ENCODE data around the gene LRMDA.

Gene LRMDA

GRCh38 chr10:75505293-75505692, 73.9 kb downstream of the LRMDA start:
- TF ChIP-seq, protein P1, sequence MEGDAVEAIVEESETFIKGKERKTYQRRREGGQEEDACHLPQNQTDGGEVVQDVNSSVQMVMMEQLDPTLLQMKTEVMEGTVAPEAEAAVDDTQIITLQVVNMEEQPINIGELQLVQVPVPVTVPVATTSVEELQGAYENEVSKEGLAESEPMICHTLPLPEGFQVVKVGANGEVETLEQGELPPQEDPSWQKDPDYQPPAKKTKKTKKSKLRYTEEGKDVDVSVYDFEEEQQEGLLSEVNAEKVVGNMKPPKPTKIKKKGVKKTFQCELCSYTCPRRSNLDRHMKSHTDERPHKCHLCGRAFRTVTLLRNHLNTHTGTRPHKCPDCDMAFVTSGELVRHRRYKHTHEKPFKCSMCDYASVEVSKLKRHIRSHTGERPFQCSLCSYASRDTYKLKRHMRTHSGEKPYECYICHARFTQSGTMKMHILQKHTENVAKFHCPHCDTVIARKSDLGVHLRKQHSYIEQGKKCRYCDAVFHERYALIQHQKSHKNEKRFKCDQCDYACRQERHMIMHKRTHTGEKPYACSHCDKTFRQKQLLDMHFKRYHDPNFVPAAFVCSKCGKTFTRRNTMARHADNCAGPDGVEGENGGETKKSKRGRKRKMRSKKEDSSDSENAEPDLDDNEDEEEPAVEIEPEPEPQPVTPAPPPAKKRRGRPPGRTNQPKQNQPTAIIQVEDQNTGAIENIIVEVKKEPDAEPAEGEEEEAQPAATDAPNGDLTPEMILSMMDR (conservative IDR thresholded peaks at IDR 0.05; ENCODE audit: low read depth, low read length), result no peak

GRCh38 chr10:75505840-75506506, 74.5 kb downstream of the LRMDA start:
- no peak for DNase-seq (ENCODE audit: low read depth)
- no peak overlapping the region for H3K4me3 ChIP-seq (ENCODE audit: low read length)
- TF ChIP-seq, protein P1 (conservative IDR thresholded peaks at IDR 0.05; ENCODE audit: low read depth, low read length), result no peak

More at GRCh38 chr10:75505293-75505692, 73.9 kb downstream of the LRMDA start:
- no peak for DNase-seq (ENCODE audit: low read depth)
- H3K4me3 ChIP-seq (ENCODE audit: low read length), result no peak overlapping the region

- no peak for DNase-seq (ENCODE audit: low read depth)
- no peak overlapping the region for H3K4me3 ChIP-seq (ENCODE audit: low read length)
- TF ChIP-seq, protein P1 (conservative IDR thresholded peaks at IDR 0.05; ENCODE audit: low read depth, low read length), result no peak
Measured at GRCh38 chr10:75506930-75507329, 75.5 kb downstream of the LRMDA start.

- TF ChIP-seq, protein P1 (conservative IDR thresholded peaks at IDR 0.05; ENCODE audit: low read depth, low read length), result no peak
- H3K4me3 ChIP-seq (ENCODE audit: low read length), result no peak overlapping the region
- no peak for DNase-seq (ENCODE audit: low read depth)
Measured at GRCh38 chr10:75507469-75507868, 76.0 kb downstream of the LRMDA start.

- H3K4me3 ChIP-seq (ENCODE audit: low read length), result no peak overlapping the region
- TF ChIP-seq, protein P1 (conservative IDR thresholded peaks at IDR 0.05; ENCODE audit: low read depth, low read length), result no peak
- no peak for DNase-seq (ENCODE audit: low read depth)
Measured at GRCh38 chr10:75508239-75508813, 76.9 kb downstream of the LRMDA start.

GRCh38 chr10:75508814-75509306, 77.4 kb downstream of the LRMDA start:
- no peak for DNase-seq (ENCODE audit: low read depth)
- no peak overlapping the region for H3K4me3 ChIP-seq (ENCODE audit: low read length)
- TF ChIP-seq, protein P1 (conservative IDR thresholded peaks at IDR 0.05; ENCODE audit: low read depth, low read length), result no peak

GRCh38 chr10:75509706-75510105, 78.3 kb downstream of the LRMDA start:
- TF ChIP-seq, protein P1 (conservative IDR thresholded peaks at IDR 0.05; ENCODE audit: low read depth, low read length), result no peak
- H3K4me3 ChIP-seq (ENCODE audit: low read length), result no peak overlapping the region
- DNase-seq (ENCODE audit: low read depth), result no peak
